Transverse colon (tissue), 4 donors: ENCODE results near the gene HIF1A.

Experiments
- CTCF ChIP-seq, 5 experiments: fragments of 200-600 bp in 3 of 5; fragments of 450-650 bp in 2 of 5; sonication (generic) in 3 of 5; IDR thresholded peaks; 1 replicate in 2 of 5; 2 replicates in 3 of 5; pipeline ENCODE4 v1.5.1; 2016 to 2017; ENCODE audit warnings: antibody characterized with exemption in 5 of 5, inconsistent platforms in 3 of 5, mild to moderate bottlenecking in 2 of 5, moderate library complexity in 1 of 5
- POLR2A ChIP-seq: fragments of 450-650 bp; IDR thresholded peaks from one replicate; pipeline ENCODE4 v1.6.1; 2016; ENCODE audit warnings: antibody characterized with exemption, mild to moderate bottlenecking, moderate library complexity
- POLR2AphosphoS5 ChIP-seq, 3 donors: sonication (generic); formaldehyde crosslinking; IDR thresholded peaks; one replicate each; pipeline ENCODE4 v1.6.1; 2016; ENCODE audit warnings: antibody characterized with exemption in 3 of 3

GRCh38 chr14:61683108-61683507, 12.2 kb upstream of the HIF1A start:
- TF ChIP-seq CTCF (IDR thresholded peaks at IDR 0.05) (no peak), POLR2A (no peak), POLR2AphosphoS5 (IDR thresholded peaks at IDR 0.05) (no peak)
